Skin of body (tissue), 2 donors: ENCODE results near the gene GLP2R. TPM values are rescaled to one million over a fixed set of nuclear protein-coding genes. Genes with fewer than 3 reads are reported as not detected.
A peak's percentile ranks its signal among the peaks of the same experiment; 100 is the strongest.
"Not testable (repeated sequence)": the region's sequence is repeated elsewhere in the genome, so short reads cannot be mapped to it uniquely, and the experiment has no call there.

ENCODE experiments used
- DNase-seq: peaks from one replicate; lab custom pipeline; 2025; lab: John Stamatoyannopoulos, UW
- total RNA-seq: library from RNA; depleted of rRNA; stranded (reverse); fragments of >200 nt; gene quantifications from one replicate; pipeline ENCODE4 v1.2.3, GENCODE V29; 2014

Gene GLP2R
- total RNA-seq = 0.30 TPM

DNA sequence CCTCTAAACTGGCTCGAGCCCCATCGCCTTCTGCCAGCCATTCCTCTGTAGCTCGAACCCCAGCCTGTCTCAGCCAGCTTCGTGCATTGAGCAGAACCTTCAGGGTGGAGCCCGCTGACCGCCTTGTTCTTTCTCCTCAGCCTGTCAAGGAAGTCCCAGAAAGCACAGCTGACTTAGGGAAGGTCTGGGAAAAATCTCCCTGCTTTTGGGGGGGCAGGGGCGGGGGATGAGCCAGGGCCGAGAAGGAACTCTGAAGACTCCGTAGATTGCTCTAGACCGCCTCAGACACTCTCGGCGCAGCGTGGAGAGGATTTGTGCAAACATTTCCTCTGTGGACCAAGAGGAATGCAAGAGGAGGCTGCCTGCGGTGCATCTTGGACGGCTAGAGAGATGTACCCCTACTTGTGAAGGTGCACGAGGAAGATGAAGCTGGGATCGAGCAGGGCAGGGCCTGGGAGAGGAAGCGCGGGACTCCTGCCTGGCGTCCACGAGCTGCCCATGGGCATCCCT is at the start of gene GLP2R:
TSS of gene GLP2R (plus strand) at position 284 of the 510 bp plus-strand sequence. CDS start at position 424, 140 bp downstream.
- DNase-seq = no peak

GRCh38 chr17:9776911-9777310 is 48.8 kb upstream of the GLP2R start:
- DNase-seq = no peak

DNA sequence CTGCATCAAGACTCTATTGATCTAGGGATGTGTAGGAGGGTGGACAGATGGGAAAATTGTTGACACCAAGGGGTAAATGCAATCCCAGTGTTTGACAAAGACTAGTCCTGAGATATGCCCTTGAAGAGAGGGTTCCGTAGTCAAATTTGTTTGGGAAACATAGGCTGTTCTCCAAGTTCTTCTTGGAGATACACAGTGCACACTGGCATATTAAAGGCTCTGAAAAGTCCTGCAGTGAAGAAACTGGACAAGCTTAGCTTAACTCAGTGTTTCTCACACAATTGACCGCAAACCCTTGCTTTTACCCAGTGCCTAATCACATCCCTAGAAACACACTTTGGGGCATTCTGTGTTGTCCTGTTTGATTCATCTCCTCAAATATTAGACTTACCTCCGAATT is 45.2 kb upstream of the GLP2R start:
- no peak for DNase-seq

GRCh38 chr17:9783050-9783449 is 42.7 kb upstream of the GLP2R start:
- no peak for DNase-seq

GRCh38 chr17:9783465-9783864 is 42.3 kb upstream of the GLP2R start:
- not testable (repeated sequence) for DNase-seq

- DNase-seq = no peak
These were observed 41.2 kb upstream of the GLP2R start for GRCh38 chr17:9784544-9784943.

DNA sequence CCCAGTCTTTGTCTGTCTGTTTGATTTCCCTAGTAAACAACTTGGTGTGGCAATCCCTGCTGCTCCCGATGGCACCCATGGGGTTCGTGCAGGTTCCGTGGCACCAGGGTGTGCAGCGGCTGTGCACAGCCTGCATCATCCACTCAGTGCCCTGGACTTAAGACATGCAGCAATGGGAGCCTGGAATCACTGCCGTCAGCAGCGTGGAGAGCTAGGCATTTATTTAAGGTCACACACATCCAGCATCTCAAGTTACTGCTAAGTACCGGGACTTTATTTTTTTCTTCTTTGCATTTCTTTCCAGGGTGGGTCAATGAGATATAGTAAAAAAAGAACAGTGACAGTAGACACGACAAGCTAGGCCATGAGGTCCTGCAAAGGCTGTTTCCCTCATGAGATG is 37.1 kb upstream of the GLP2R start:
- no peak for DNase-seq

DNA sequence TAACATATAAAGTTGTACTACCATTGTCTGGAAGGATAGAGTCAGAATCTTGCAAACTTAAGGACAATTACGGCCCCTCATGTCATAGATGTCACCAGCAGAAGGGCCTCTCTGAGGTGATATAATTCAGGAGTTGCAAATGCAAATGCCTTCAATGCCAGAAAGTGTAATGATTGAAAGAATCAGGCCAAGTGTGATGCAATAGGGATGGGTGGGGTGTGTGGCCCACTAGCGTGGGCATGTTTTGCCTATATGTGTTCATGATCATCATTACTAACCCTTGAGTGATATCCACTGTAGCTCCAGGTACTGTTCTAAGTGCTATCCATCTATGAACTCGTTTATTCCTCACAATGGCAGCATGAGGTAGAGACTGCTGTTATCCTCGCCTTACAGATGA is 35.4 kb upstream of the GLP2R start:
- no peak for DNase-seq

- DNase-seq = peak; percentile 11
These were observed 34.5 kb upstream of the GLP2R start, which contains the start of gene DHRS7C for GRCh38 chr17:9790889-9791876. DHRS7C (minus strand) TSS chr17:9791592; CDS start chr17:9791284, 308 bp downstream.

- DNase-seq = no peak
These were observed 33.4 kb upstream of the GLP2R start for GRCh38 chr17:9792181-9792840.

DNA sequence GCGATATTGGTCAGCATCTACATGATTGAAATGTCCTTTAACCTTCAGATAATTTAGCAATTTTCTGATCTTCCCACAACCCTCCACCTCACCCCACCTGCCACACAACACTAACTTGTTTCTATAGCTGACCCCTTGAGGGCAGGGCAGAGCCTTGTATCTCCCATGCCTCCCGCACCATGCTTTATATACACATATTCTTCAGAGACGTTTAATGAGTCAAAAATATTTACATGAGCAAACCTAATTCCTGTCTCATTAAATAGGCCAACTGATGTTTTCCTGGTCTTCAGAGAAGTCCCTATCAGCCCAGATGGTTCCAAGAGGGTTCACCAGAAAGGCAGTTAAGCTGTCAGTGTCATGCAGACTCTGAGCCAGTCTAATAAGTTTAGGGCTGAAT is 27.7 kb upstream of the GLP2R start:
- DNase-seq = no peak

- no peak for DNase-seq
These were observed 27.0 kb upstream of the GLP2R start for GRCh38 chr17:9798724-9799123.

DNA sequence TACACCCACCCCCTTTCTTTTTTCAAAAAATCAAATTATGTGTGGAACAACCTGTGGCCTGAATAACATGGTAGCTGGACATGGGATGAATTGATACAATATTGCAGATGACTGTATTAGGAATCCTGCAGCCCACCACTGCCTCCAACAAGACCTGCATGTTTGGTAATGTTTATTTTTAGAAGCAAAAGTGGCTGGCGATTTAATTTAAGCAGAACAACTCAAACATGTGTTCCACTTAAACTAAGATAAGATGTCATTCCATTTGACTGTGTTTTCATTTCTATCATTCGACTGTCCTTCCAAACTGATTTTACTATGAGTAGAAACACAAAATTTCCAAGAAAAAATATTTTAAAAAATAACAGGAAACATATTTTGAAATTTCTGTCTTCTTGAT is 24.2 kb upstream of the GLP2R start:
- DNase-seq = no peak

- DNase-seq = no peak
These were observed 23.4 kb upstream of the GLP2R start for GRCh38 chr17:9802294-9802693.

DNA sequence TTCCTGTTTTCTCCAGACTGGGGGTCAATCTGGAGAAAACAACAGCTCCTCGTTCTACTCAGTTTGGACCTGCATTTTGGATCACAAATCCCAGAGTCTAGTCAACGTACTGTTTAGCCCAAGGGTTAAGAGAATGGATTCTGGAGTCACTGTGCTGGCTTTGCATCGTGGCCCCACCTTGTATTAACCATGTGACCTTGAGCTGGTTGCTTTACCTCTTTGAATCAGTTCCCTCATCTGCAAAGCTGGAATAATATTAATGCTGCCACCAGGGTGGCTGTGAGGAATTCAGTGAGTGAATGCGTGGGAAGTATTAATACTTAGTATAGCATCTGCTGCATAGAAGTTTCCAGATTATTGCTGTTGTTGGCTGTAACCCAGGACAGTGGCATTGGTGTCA is 23.0 kb upstream of the GLP2R start:
- no peak for DNase-seq

DNA sequence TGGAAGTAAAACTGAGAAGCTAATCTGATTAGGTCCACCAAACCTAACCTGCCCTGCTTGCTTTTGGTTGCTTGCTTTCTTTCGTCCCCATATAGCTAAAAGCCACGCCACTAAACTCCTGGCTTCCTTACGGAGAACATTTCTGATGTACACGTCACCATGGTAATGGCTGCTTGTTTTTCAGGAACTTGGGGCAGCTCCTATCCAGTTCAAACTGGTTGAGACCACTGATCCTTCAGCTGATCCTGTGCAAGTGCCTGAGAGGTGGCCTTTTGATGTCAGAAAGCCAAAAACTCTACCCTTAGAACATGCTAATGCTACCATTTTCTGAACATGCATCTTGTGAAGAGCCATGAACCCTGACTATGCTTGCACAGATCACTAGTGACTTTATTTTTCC is 20.0 kb upstream of the GLP2R start:
- no peak for DNase-seq

DNA sequence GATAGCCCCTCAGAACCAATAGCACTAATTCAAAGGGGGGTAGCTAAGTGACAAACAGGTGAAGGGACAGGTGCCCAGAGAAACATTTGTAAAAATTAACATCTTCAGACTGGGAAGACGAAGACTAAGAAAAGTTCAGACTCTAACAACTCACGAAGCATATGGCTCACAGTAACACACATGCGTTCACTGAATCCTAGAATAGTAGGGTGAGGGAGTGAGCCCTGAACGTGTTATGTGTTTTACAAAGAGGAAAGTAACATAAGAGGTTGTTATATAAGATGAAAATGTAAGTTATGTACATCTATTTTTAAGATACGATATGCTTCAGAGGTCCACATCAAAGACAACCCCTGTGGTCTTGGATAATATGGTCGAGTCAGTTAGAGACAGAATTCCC is 19.0 kb upstream of the GLP2R start:
- DNase-seq = no peak

- no peak for DNase-seq
These were observed 16.3 kb upstream of the GLP2R start for GRCh38 chr17:9809409-9809808.

GRCh38 chr17:9810100-9810949 is 15.4 kb upstream of the GLP2R start:
- no peak for DNase-seq

DNA sequence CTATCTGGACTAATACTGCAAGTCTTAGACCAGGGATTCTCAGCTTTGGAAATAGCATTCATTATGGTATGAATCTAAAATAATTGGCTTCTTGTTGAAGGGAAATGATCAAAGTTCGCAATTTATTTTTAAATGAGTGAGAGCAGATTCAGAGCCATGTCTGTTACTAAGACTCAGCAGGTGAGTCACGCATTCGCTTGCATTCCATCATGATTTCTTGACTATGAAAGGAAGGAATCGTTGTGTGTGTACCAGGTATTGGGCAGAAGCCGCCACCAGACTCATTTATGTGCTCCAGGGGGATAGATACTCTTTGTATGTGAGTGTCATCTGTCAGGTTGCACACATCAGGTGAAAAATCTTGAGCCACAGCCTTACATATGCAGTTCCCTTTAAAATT is 14.6 kb upstream of the GLP2R start:
- DNase-seq = no peak

GRCh38 chr17:9811537-9811936 is 14.2 kb upstream of the GLP2R start:
- DNase-seq = no peak
